H1 (cell line): ENCODE data around the gene STAT3. TPM values are rescaled to one million over a fixed set of nuclear protein-coding genes. Genes with fewer than 3 reads are reported as not detected.

Source experiments
- CTCF ChIA-PET: fragments of 300-600 bp; sonication (Branson Sonifier 250); formaldehyde crosslinking; loops from one replicate; lab custom pipeline; 2021; ENCODE audit not compliant: partially characterized antibody; lab: Charles Lee
- POLR2A ChIA-PET: fragments of 300-600 bp; sonication (Branson Sonifier 250); formaldehyde crosslinking; loops from one replicate; lab custom pipeline; 2021; ENCODE audit warnings: inconsistent platforms; ENCODE audit not compliant: partially characterized antibody; lab: Charles Lee
- DNase-seq, 2 experiments: peaks; one replicate each; pipeline versions ENCODE4 v3.0.0 to v3.0.0-alpha.2; 2010 to 2022; ENCODE audit warnings: low spot score in 2 of 2, low read depth in 1 of 2, mixed read lengths in 1 of 2
- FAIRE-seq: peaks from 2 replicates; lab custom pipeline; 2011; peaks lifted over from hg19 to GRCh38; lab: Jason Lieb, UNC
- H2AFZ ChIP-seq: 2 replicates; pipeline ENCODE4 v1.8.1; 2012; ENCODE audit warnings: low read length, inconsistent platforms
- H2AK5ac ChIP-seq: 2 replicates; pipeline ENCODE4 v1.6.1; 2013; ENCODE audit warnings: low read depth, low read length
- H2BK120ac ChIP-seq: replicated peaks from 2 replicates; pipeline ENCODE3; 2013; ENCODE audit warnings: low read depth, low read length, inconsistent platforms
- H2BK12ac ChIP-seq: 2 replicates; pipeline ENCODE4 v1.6.1; 2013; ENCODE audit warnings: low read depth, low read length
- H2BK15ac ChIP-seq: 2 replicates; pipeline ENCODE4 v1.6.1; 2013; ENCODE audit warnings: low read length
- H2BK20ac ChIP-seq: 2 replicates; pipeline ENCODE4 v1.6.1; 2013; ENCODE audit warnings: low read length
- H2BK5ac ChIP-seq: 2 replicates; pipeline ENCODE4 v1.6.1; 2013; ENCODE audit warnings: low read depth, low read length
- H3K14ac ChIP-seq: 2 replicates; pipeline ENCODE4 v1.6.1; 2013; ENCODE audit warnings: inconsistent platforms; ENCODE audit not compliant: insufficient read length
- H3K18ac ChIP-seq: 2 replicates; pipeline ENCODE4 v1.6.1; 2013; ENCODE audit warnings: low read length; ENCODE audit errors: extremely low read depth
- H3K23ac ChIP-seq: 2 replicates; pipeline ENCODE4 v1.6.1; 2013; ENCODE audit warnings: inconsistent platforms; ENCODE audit not compliant: insufficient read length
- H3K23me2 ChIP-seq: 2 replicates; pipeline ENCODE4 v1.6.1; 2013; ENCODE audit warnings: low read depth, low read length
- H3K27ac ChIP-seq: 2 replicates; pipeline ENCODE4 v1.6.1; 2011; ENCODE audit warnings: low read depth, low read length, inconsistent platforms
- H3K27me3 ChIP-seq, 4 experiments: replicated peaks in 1 of 4; 1 replicate in 1 of 4; 2 replicates in 3 of 4; pipeline versions ENCODE4 v1.6.1 to v1.8.1; 2011 to 2013; ENCODE audit warnings: low read length in 3 of 4, mild to moderate bottlenecking in 3 of 4, inconsistent platforms in 2 of 4, mixed read lengths in 2 of 4, moderate library complexity in 1 of 4; ENCODE audit not compliant: control insufficient read depth in 3 of 4, insufficient read depth in 3 of 4; ENCODE audit errors: extremely low read depth in 1 of 4
- H3K36me3 ChIP-seq, 4 experiments: 2 replicates each; pipeline versions ENCODE4 v1.6.1 to v1.8.1; 2011 to 2013; ENCODE audit warnings: mild to moderate bottlenecking in 4 of 4, low read length in 3 of 4, moderate library complexity in 2 of 4, control low read depth in 1 of 4, inconsistent platforms in 1 of 4; ENCODE audit not compliant: insufficient read depth in 4 of 4, control insufficient read depth in 2 of 4
- H3K4ac ChIP-seq: replicated peaks from 2 replicates; pipeline ENCODE3; 2013; ENCODE audit warnings: low read length, low read depth, mixed read lengths, inconsistent platforms; ENCODE audit not compliant: insufficient read length
- H3K4me1 ChIP-seq, 4 experiments: replicated peaks in 1 of 4; 1 replicate in 1 of 4; 2 replicates in 3 of 4; pipeline versions ENCODE4 v1.6.1 to v1.8.1; 2011 to 2013; ENCODE audit warnings: low read length in 3 of 4, inconsistent platforms in 2 of 4, mixed read lengths in 1 of 4; ENCODE audit not compliant: insufficient read depth in 4 of 4, control insufficient read depth in 3 of 4
- H3K4me2 ChIP-seq, 2 experiments: 2 replicates each; pipeline versions ENCODE4 v1.6.1 to v1.8.1; 2011 to 2013; ENCODE audit warnings: low read depth in 2 of 2, low read length in 2 of 2, control low read depth in 1 of 2, inconsistent platforms in 1 of 2, mild to moderate bottlenecking in 1 of 2; ENCODE audit not compliant: insufficient read depth in 1 of 2
- H3K4me3 ChIP-seq, 4 experiments: fragments of 200-600, 300-600 bp in 1 of 4; sonication (generic), shearing (Covaris generic), sonication (Bioruptor Twin) in 1 of 4; 2 replicates each; pipeline versions ENCODE4 v1.5.1 to v1.8.1; 2011 to 2016; ENCODE audit warnings: low read length in 4 of 4, low read depth in 3 of 4, control low read depth in 2 of 4, inconsistent platforms in 2 of 4, mild to moderate bottlenecking in 2 of 4, mixed read lengths in 1 of 4, moderate library complexity in 1 of 4; ENCODE audit not compliant: insufficient read depth in 2 of 4; ENCODE audit errors: extremely low read depth in 1 of 4
- H3K56ac ChIP-seq: replicated peaks from 2 replicates; pipeline ENCODE3; 2013; ENCODE audit warnings: low read depth, mild to moderate bottlenecking, mixed read lengths, low read length, inconsistent platforms; ENCODE audit not compliant: insufficient read length
- H3K79me1 ChIP-seq: 2 replicates; pipeline ENCODE4 v1.6.1; 2013; ENCODE audit warnings: low read depth, low read length, control low read depth
- H3K79me2 ChIP-seq, 2 experiments: 2 replicates each; pipeline versions ENCODE4 v1.6.1 to v1.8.1; 2012 to 2013; ENCODE audit warnings: low read length in 2 of 2, mild to moderate bottlenecking in 2 of 2, inconsistent platforms in 1 of 2; ENCODE audit not compliant: insufficient read depth in 2 of 2, control insufficient read depth in 1 of 2
- H3K9ac ChIP-seq, 4 experiments: replicated peaks in 1 of 4; 1 replicate in 1 of 4; 2 replicates in 3 of 4; pipeline versions ENCODE4 v1.6.1 to v1.8.1; 2011 to 2013; ENCODE audit warnings: low read depth in 3 of 4, low read length in 3 of 4, control low read depth in 2 of 4, mild to moderate bottlenecking in 2 of 4, moderate library complexity in 2 of 4, inconsistent platforms in 1 of 4; ENCODE audit errors: extremely low read depth in 1 of 4
- H3K9me3 ChIP-seq, 2 experiments: 2 replicates each; pipeline versions ENCODE4 v1.6.1 to v1.8.1; 2012 to 2013; ENCODE audit warnings: mild to moderate bottlenecking in 2 of 2, moderate library complexity in 2 of 2, control low read depth in 1 of 2, inconsistent platforms in 1 of 2, low read depth in 1 of 2, low read length in 1 of 2, mixed read lengths in 1 of 2; ENCODE audit not compliant: insufficient read depth in 2 of 2
- H4K20me1 ChIP-seq, 2 experiments: replicated peaks in 1 of 2; 2 replicates each; pipeline versions ENCODE3 to v1.8.1; 2011 to 2013; ENCODE audit warnings: inconsistent platforms in 2 of 2, low read length in 2 of 2, mild to moderate bottlenecking in 1 of 2; ENCODE audit not compliant: insufficient read depth in 2 of 2, control insufficient read depth in 1 of 2
- H4K5ac ChIP-seq: 2 replicates; pipeline ENCODE4 v1.6.1; 2013; ENCODE audit warnings: low read length, low read depth, mixed read lengths, inconsistent platforms; ENCODE audit not compliant: insufficient read length
- H4K8ac ChIP-seq: 2 replicates; pipeline ENCODE4 v1.8.0; 2013; ENCODE audit warnings: mild to moderate bottlenecking, moderate library complexity, low read length, inconsistent platforms; ENCODE audit not compliant: insufficient read depth; ENCODE audit errors: extremely low read depth
- H4K91ac ChIP-seq: replicated peaks from 2 replicates; pipeline ENCODE3; 2013; ENCODE audit warnings: low read length, mixed read lengths, inconsistent platforms; ENCODE audit not compliant: insufficient read length
- CHD2 ChIP-seq: IDR thresholded peaks from 2 replicates; pipeline ENCODE4 v1.6.1; 2012; ENCODE audit warnings: low read length, improper control_type of control experiment
- EZH2 ChIP-seq: fragments of 200-600 bp; sonication (generic); IDR thresholded peaks from 2 replicates; pipeline ENCODE4 v1.7.1; 2012; ENCODE audit warnings: low read depth, mild to moderate bottlenecking, moderate library complexity, low read length, inconsistent platforms; ENCODE audit not compliant: severe bottlenecking
- HDAC6 ChIP-seq: IDR thresholded peaks from one replicate; pipeline ENCODE4 v1.7.1; 2012; ENCODE audit warnings: low read depth, mild to moderate bottlenecking, inconsistent platforms, low read length, moderate library complexity
- NRF1 ChIP-seq: IDR thresholded peaks from 2 replicates; pipeline ENCODE4 v1.6.1; 2011; ENCODE audit warnings: mild to moderate bottlenecking, low read depth, low read length, improper control_type of control experiment
- RAD21 ChIP-seq, 2 experiments: IDR thresholded peaks in 1 of 2; conservative IDR thresholded peaks in 1 of 2; 2 replicates each; pipeline ENCODE4 v1.6.1; 2011; ENCODE audit warnings: low read depth in 2 of 2, low read length in 2 of 2, improper control_type of control experiment in 1 of 2, inconsistent platforms in 1 of 2, mild to moderate bottlenecking in 1 of 2, moderate library complexity in 1 of 2
- SAP30 ChIP-seq: fragments of 300-600 bp; sonication (generic); IDR thresholded peaks from 2 replicates; pipeline ENCODE4 v1.7.1; 2012; ENCODE audit warnings: low read length, moderate library complexity, mild to moderate bottlenecking, inconsistent platforms; ENCODE audit not compliant: insufficient read depth, insufficient replicate concordance
- SIN3A ChIP-seq, 2 experiments: IDR thresholded peaks in 1 of 2; conservative IDR thresholded peaks in 1 of 2; 2 replicates each; pipeline ENCODE4 v1.6.1; 2011 to 2012; ENCODE audit warnings: low read length in 2 of 2, improper control_type of control experiment in 1 of 2, low read depth in 1 of 2, mild to moderate bottlenecking in 1 of 2
- SP2 ChIP-seq: IDR thresholded peaks from 2 replicates; pipeline ENCODE4 v1.6.1; 2012; ENCODE audit warnings: mild to moderate bottlenecking, low read length, inconsistent platforms
- SRF ChIP-seq: IDR thresholded peaks from 2 replicates; pipeline ENCODE4 v1.6.1; 2011; ENCODE audit warnings: mild to moderate bottlenecking, low read depth, low read length, moderate library complexity
- SUZ12 ChIP-seq: fragments of 200-600 bp; sonication (generic); IDR thresholded peaks from 2 replicates; pipeline ENCODE4 v1.6.1; 2012; ENCODE audit warnings: mild to moderate bottlenecking, inconsistent platforms, low read length, moderate library complexity, mixed read lengths
- TEAD4 ChIP-seq: IDR thresholded peaks from 2 replicates; pipeline ENCODE4 v1.6.1; 2012; ENCODE audit warnings: low read depth, low read length, inconsistent platforms, mixed read lengths
- WGBS, 2 experiments: shearing (Covaris generic) in 1 of 2; methylation state at CpG; one replicate each; pipeline versions ENCODE4 v1.1.6 to v1.1.7; 2013 to 2015; ENCODE audit warnings: low lambda C conversion rate in 2 of 2, mixed read lengths in 2 of 2, inconsistent platforms in 1 of 2, low coverage in 1 of 2, missing lambda C conversion rate in 1 of 2; ENCODE audit not compliant: insufficient replicate concordance in 2 of 2, insufficient coverage in 1 of 2, insufficient read length in 1 of 2; ENCODE audit errors: extremely low coverage in 1 of 2, missing lambda C conversion rate in 1 of 2; 5-methylcytosine and 5-hydroxymethylcytosine counted together
- polyA plus RNA-seq, 7 experiments: library from polyadenylated mRNA; depleted of rRNA in 3 of 7; stranded (reverse) in 5 of 7; unstranded in 2 of 7; fragments of >200 nt in 5 of 7; fragments of 200-250 nt in 2 of 7; gene quantifications; 1 replicate in 5 of 7; 2 replicates in 1 of 7; 4 replicates in 1 of 7; pipeline versions ENCODE4 v1.2.1 to v1.2.3, GENCODE V29; 2011 to 2013; ENCODE audit warnings: missing spikeins in 2 of 7, mixed read lengths in 2 of 7
- total RNA-seq: library from RNA; stranded (reverse); fragmentation: NEBNext Ultra II Directional; extraction: Animal tissue kit (Norgen Biotek cat#: 25700); gene quantifications from 2 replicates; pipeline ENCODE4 v1.2.1, GENCODE V29; 2021

The STAT3 gene
- total and polyA plus RNA-seq, 2 of the 8 experiments (the other 6 are each of a cell fraction or from before 2014, with no cell fraction given) = 38.4 to 94.1 TPM

DNA sequence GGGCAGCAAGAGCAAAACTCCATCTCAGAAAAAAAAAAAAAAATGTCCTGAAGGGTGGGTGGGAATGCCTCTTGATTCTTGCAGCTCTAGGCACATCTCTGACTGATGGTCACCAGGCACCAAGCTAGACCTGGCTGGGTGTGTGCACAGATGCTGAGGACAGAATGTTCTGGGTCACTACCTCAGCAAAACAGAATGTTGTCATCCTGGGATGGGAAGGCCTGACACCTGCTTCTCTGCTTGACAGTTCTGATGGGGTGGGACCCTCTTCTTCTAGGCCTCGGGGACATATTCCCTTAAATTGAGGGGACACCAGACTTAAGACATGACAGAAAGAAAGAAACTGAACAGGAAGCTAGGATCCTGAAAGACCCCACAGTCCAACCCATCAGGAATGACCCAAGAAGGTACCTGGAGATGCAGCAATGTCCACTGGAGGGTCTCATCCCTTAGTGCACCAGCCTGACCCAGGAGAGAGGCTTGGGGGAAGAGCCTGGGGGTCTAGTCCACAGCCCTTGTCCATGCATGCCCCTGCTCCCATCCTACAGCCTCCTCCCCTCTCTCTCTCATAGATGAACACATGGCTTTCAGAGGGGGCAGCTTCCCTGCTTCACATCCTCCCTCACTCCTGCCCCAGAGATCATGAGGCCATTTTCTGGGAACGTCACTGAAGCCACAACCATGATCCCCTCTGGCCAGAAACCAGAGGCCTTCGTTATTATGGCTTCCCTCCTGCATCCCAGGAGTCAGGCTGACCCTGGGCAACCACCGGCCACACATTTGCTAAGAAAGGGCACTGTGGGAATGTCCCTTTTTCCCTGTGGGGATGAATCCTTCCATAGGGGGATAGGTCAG, 108.2 kb downstream of the STAT3 start:
- CTCF ChIA-PET = interaction anchor here (0.6 to 1.4 kb wide), 4 partner anchors 9 to 731 kb away, joined by 3 to 5 read pairs (median 4); no protein-coding TSS in a partner anchor
- TF ChIP-seq NRF1 = no peak
- TF ChIP-seq SAP30 = no peak
- no peak for TF ChIP-seq CHD2
- no peak for TF ChIP-seq TEAD4
- no peak for TF ChIP-seq RAD21 (IDR thresholded peaks at IDR 0.05 in 1 of 2, conservative IDR thresholded peaks at IDR 0.05 in 1 of 2; ENCODE audit: low read depth in 2 of 2, low read length in 2 of 2)
- TF ChIP-seq HDAC6 = no peak
- no peak for TF ChIP-seq SUZ12
- no peak for TF ChIP-seq SRF
- no peak for TF ChIP-seq SIN3A (conservative IDR thresholded peaks at IDR 0.05 in 1 of 2, IDR thresholded peaks at IDR 0.05 in 1 of 2; ENCODE audit: low read depth in 1 of 2, low read length in 2 of 2)
- no peak for TF ChIP-seq EZH2
- TF ChIP-seq SP2 = no peak

More for the DNA sequence above, 108.2 kb downstream of the STAT3 start:
- Histone ChIP-seq H3K79me1 (peaks cover under 1% of the 10 kb centered on the region; the same call in 1 of the 2 replicates), H3K27me3 (peaks cover 0 to 4% (median 2%) of the 10 kb centered on the region in 4 experiments; a peak in 1 of 7 replicates), H4K20me1 (no peaks in the 10 kb centered on the region), H3K23ac (no peak overlapping the region), H3K9me3 (no peaks in the 10 kb centered on the region), H3K18ac (no peak overlapping the region), H2BK120ac (no peak overlapping the region), H3K23me2 (peaks cover 5% of the 10 kb centered on the region; the same call in 1 of the 2 replicates), H2BK5ac (no peak overlapping the region), H3K9ac (no peak overlapping the region), H3K36me3 (no peaks in the 10 kb centered on the region), H3K79me2 (peaks cover 0 to 3% of the 10 kb centered on the region in 2 experiments; a peak in 1 of 4 replicates), H3K56ac (no peak overlapping the region), H2BK20ac (no peak overlapping the region), H3K14ac (no peak overlapping the region), H4K5ac (no peak overlapping the region), H3K27ac (no peak overlapping the region), H3K4me2 (no peak overlapping the region), H3K4me3 (no peak overlapping the region), H2AFZ (no peak overlapping the region), H2BK12ac (no peak overlapping the region), H3K4ac (no peak overlapping the region), H4K8ac (no peak overlapping the region; the same call in 1 of the 2 replicates), H2BK15ac (0 out of 2 replicates have a peak overlapping the region, but pooled peaks have one; percentile 3), H2AK5ac (no peak overlapping the region; the same call in 1 of the 2 replicates), H3K4me1 (peaks cover under 1 to 12% (median 10%) of the 10 kb centered on the region in 4 experiments), H4K91ac (no peak overlapping the region)
- POLR2A ChIA-PET = no interaction called here
- no peak for FAIRE-seq
- WGBS, 2 experiments = 84% methylated on average over 4 of the region's 4 CpGs; no CpG with 5 or more reads in 1 of the 2 experiments
- no peak for DNase-seq
